ENCODE data around the gene SF3B2. TPM values are rescaled to one million over a fixed set of nuclear protein-coding genes. Genes with fewer than 3 reads are reported as not detected.

SF3B2 gene
- polyA plus RNA-seq, 3 donors: 32.1 to 107 (median 52.6) TPM

GRCh38 chr11:66064571-66064970 is 12.4 kb downstream of the SF3B2 start:
- H3K27ac ChIP-seq (ENCODE audit: low read depth in 1 of 2, low read length in 2 of 2): no peak overlapping the region

GRCh38 chr11:66066751-66067150 is 14.6 kb downstream of the SF3B2 start:
- Histone ChIP-seq H3K79me2 (ENCODE audit: insufficient read depth, low read length) (peaks cover 38% of the 10 kb centered on the region), H3K27ac (ENCODE audit: low read depth in 1 of 2, low read length in 2 of 2) (peak overlapping the region; percentile 30 to 62), H4K20me1 (ENCODE audit: insufficient read depth, low read length) (peaks cover 16% of the 10 kb centered on the region), H3K4me2 (replicated peaks; ENCODE audit: extremely low read depth, low read length, poor library complexity, severe bottlenecking) (peak overlapping the region; percentile 36), H3K4me3 (replicated peaks in 1 of 3; ENCODE audit: low read depth in 2 of 3, low read length in 3 of 3) (peak overlapping the region in 1 of 3 experiments; percentile 31), H3K36me3 (replicated peaks in 1 of 2; ENCODE audit: control insufficient read depth in 1 of 2, insufficient read depth in 2 of 2, low read length in 2 of 2) (peaks cover 59 to 63% of the 10 kb centered on the region in 2 donors), H3K9me3 (replicated peaks in 1 of 2; ENCODE audit: control insufficient read depth in 1 of 2, insufficient read depth in 1 of 2, low read length in 2 of 2) (no peaks in the 10 kb centered on the region), H3K27me3 (ENCODE audit: control insufficient read depth in 2 of 2, insufficient read depth in 2 of 2, low read length in 2 of 2) (no peaks in the 10 kb centered on the region), H3K4me1 (ENCODE audit: control insufficient read depth in 1 of 2, insufficient read depth in 2 of 2, low read length in 2 of 2) (peaks cover 43 to 48% of the 10 kb centered on the region in 2 donors), H2AFZ (ENCODE audit: insufficient read depth, low read depth, low read length, poor library complexity, severe bottlenecking) (peak overlapping the region; percentile 16), H3K9ac (ENCODE audit: insufficient read depth, low read length, poor library complexity, severe bottlenecking) (no peak overlapping the region)
- peaks cover 58 to 73% of the 10 kb centered on the region in 2 donors for H3K36me3 Mint-ChIP-seq
- H3K27me3 Mint-ChIP-seq (ENCODE audit: low read depth in 3 of 3): peaks cover 0 to 5% (median 0%) of the 10 kb centered on the region in 3 donors
- intact Hi-C loops (cut with micrococcal nuclease): loop anchor here in 1 of 2 donors (5.0 kb wide), 1 partner anchor 66 kb away; no protein-coding TSS in a partner anchor
- peaks cover 44% of the 10 kb centered on the region for H3K4me1 Mint-ChIP-seq
- H3K9me3 Mint-ChIP-seq: peaks cover 0 to 4% (median 0%) of the 10 kb centered on the region in 7 donors
- TF ChIP-seq CTCF (IDR thresholded peaks at IDR 0.05): no peak
- H3K27ac Mint-ChIP-seq: peak overlapping the region; percentile 48 to 98 (median 72)
- WGBS (ENCODE audit: insufficient coverage): 20% methylated on average over 2 of the region's 3 CpGs
- no peak for DNase-seq
- H3K4me3 Mint-ChIP-seq: peak overlapping the region; percentile 3 to 47

More at GRCh38 chr11:66064571-66064970, 12.4 kb downstream of the SF3B2 start:
- Histone ChIP-seq H3K79me2 (ENCODE audit: insufficient read depth, low read length) (peaks cover 27% of the 10 kb centered on the region), H3K9ac (ENCODE audit: insufficient read depth, low read length, poor library complexity, severe bottlenecking) (no peak overlapping the region), H3K4me1 (ENCODE audit: control insufficient read depth in 1 of 2, insufficient read depth in 2 of 2, low read length in 2 of 2) (peaks cover 33 to 35% of the 10 kb centered on the region in 2 donors), H3K4me2 (replicated peaks; ENCODE audit: extremely low read depth, low read length, poor library complexity, severe bottlenecking) (no peak overlapping the region), H3K4me3 (replicated peaks in 1 of 3; ENCODE audit: low read depth in 2 of 3, low read length in 3 of 3) (no peak overlapping the region), H4K20me1 (ENCODE audit: insufficient read depth, low read length) (peaks cover 15% of the 10 kb centered on the region), H3K27me3 (ENCODE audit: control insufficient read depth in 2 of 2, insufficient read depth in 2 of 2, low read length in 2 of 2) (no peaks in the 10 kb centered on the region), H3K9me3 (replicated peaks in 1 of 2; ENCODE audit: control insufficient read depth in 1 of 2, insufficient read depth in 1 of 2, low read length in 2 of 2) (no peaks in the 10 kb centered on the region), H3K36me3 (replicated peaks in 1 of 2; ENCODE audit: control insufficient read depth in 1 of 2, insufficient read depth in 2 of 2, low read length in 2 of 2) (peaks cover 81 to 85% of the 10 kb centered on the region in 2 donors), H2AFZ (ENCODE audit: insufficient read depth, low read depth, low read length, poor library complexity, severe bottlenecking) (no peak overlapping the region)
- Mint-ChIP-seq H3K27me3 (ENCODE audit: low read depth in 3 of 3) (peaks cover 0 to 2% (median 0%) of the 10 kb centered on the region in 3 donors), H3K36me3 (peaks cover 80 to 95% of the 10 kb centered on the region in 2 donors), H3K27ac (peak overlapping the region in 1 of 7 donors; percentile 70), H3K9me3 (peaks cover 0 to 4% (median 0%) of the 10 kb centered on the region in 7 donors), H3K4me3 (no peak overlapping the region), H3K4me1 (peaks cover 35% of the 10 kb centered on the region)
- TF ChIP-seq CTCF (IDR thresholded peaks at IDR 0.05): no peak
- intact Hi-C loops (cut with micrococcal nuclease): no loop called here
- no peak for DNase-seq
- no CpG with 5 or more reads among the region's 1 CpG for WGBS (ENCODE audit: insufficient coverage)

Data from CD14-positive monocyte (primary cell).